HepG2 (cell line): ENCODE results near the gene NLRP11.

ENCODE experiments used
- CTCF ChIP-seq: sonication (generic); formaldehyde crosslinking; IDR thresholded peaks from 2 replicates; pipeline ENCODE4 v1.5.0; 2020; ENCODE audit warnings: mild to moderate bottlenecking, missing genetic modification reagents, moderate library complexity
- DPF2 ChIP-seq: sonication (generic); formaldehyde crosslinking; IDR thresholded peaks from 2 replicates; pipeline ENCODE4 v1.4.0; 2020; ENCODE audit warnings: mild to moderate bottlenecking, low read depth, missing genetic modification reagents, borderline replicate concordance
- ETS1 ChIP-seq: sonication (generic); formaldehyde crosslinking; IDR thresholded peaks from 2 replicates; pipeline ENCODE4 v1.4.0; 2020; ENCODE audit warnings: missing genetic modification reagents
- NR2F2 ChIP-seq: IDR thresholded peaks from 2 replicates; pipeline ENCODE4 v1.6.1; 2012; ENCODE audit warnings: low read depth, inconsistent platforms, borderline replicate concordance
- POLR2A ChIP-seq, 2 experiments: IDR thresholded peaks; 2 replicates each; pipeline ENCODE4 v1.6.1; 2011; ENCODE audit warnings: low read depth in 2 of 2, low read length in 2 of 2, mild to moderate bottlenecking in 1 of 2, moderate library complexity in 1 of 2; ENCODE audit not compliant: insufficient read depth in 1 of 2
- PRDM4 ChIP-seq: sonication (generic); formaldehyde crosslinking; IDR thresholded peaks from 2 replicates; pipeline ENCODE4 v1.9.0; 2021; ENCODE audit warnings: missing genetic modification reagents, borderline replicate concordance
- SMARCC2 ChIP-seq: fragments of 450-650 bp; IDR thresholded peaks from 2 replicates; pipeline ENCODE4 v1.6.1; 2017; ENCODE audit warnings: antibody characterized with exemption, mild to moderate bottlenecking
- ZBTB38 ChIP-seq: sonication (generic); formaldehyde crosslinking; IDR thresholded peaks from 2 replicates; pipeline ENCODE4 v1.5.1; 2020; ENCODE audit warnings: mild to moderate bottlenecking, missing genetic modification reagents
- ZNF12 ChIP-seq: sonication (generic); formaldehyde crosslinking; IDR thresholded peaks from 2 replicates; pipeline ENCODE4 v1.5.0; 2020; ENCODE audit warnings: missing genetic modification reagents
- ZNF264 ChIP-seq: sonication (generic); formaldehyde crosslinking; IDR thresholded peaks from 2 replicates; pipeline ENCODE4 v1.4.0; 2020; ENCODE audit warnings: missing genetic modification reagents
- ZNF331 ChIP-seq: sonication (generic); formaldehyde crosslinking; IDR thresholded peaks from 2 replicates; pipeline ENCODE4 v1.4.0; 2020; ENCODE audit warnings: missing genetic modification reagents
- ZNF407 ChIP-seq: sonication (generic); formaldehyde crosslinking; IDR thresholded peaks from one replicate; pipeline ENCODE4 v1.5.1; 2020; ENCODE audit warnings: mild to moderate bottlenecking, missing genetic modification reagents; ENCODE audit errors: not compliant biosample characterization
- ZNF530 ChIP-seq: sonication (generic); formaldehyde crosslinking; IDR thresholded peaks from 2 replicates; pipeline ENCODE4 v1.5.0; 2020; ENCODE audit warnings: low read depth, mild to moderate bottlenecking, missing genetic modification reagents
- ZNF703 ChIP-seq: sonication (generic); formaldehyde crosslinking; IDR thresholded peaks from 2 replicates; pipeline ENCODE4 v1.5.1; 2020; ENCODE audit warnings: missing genetic modification reagents, mild to moderate bottlenecking, moderate library complexity, borderline replicate concordance

- TF ChIP-seq ZNF331 (CRISPR knock-in tag) (no peak), ZNF407 (no peak), ZBTB38 (CRISPR knock-in tag) (no peak), ZNF530 (CRISPR knock-in tag) (no peak), DPF2 (CRISPR knock-in tag) (no peak), ZNF264 (CRISPR knock-in tag) (no peak), POLR2A (IDR thresholded peaks at IDR 0.05; ENCODE audit: insufficient read depth in 1 of 2, low read depth in 2 of 2, low read length in 2 of 2) (no peak), CTCF (CRISPR knock-in tag) (no peak), ETS1 (CRISPR knock-in tag) (no peak), ZNF12 (CRISPR knock-in tag) (no peak), PRDM4 (CRISPR knock-in tag) (no peak), SMARCC2 (no peak), ZNF703 (CRISPR knock-in tag) (no peak), NR2F2 (no peak)
These were observed 7.1 kb upstream of the NLRP11 start for GRCh38 chr19:55838906-55839305.
